Measurements from ENCODE around the gene ICE1.

Gene ICE1

GRCh38 chr5:5504325-5504724 lies 81.8 kb downstream of the ICE1 start:
- H3K9me3 ChIP-seq (ENCODE audit: insufficient read depth, low read depth, low read length): no peaks in the 10 kb centered on the region
- H4K12ac ChIP-seq (ENCODE audit: low read depth, low read length): no peak overlapping the region
- H3K79me1 ChIP-seq (ENCODE audit: low read length): no peaks in the 10 kb centered on the region
- no peak overlapping the region for H2AK5ac ChIP-seq (ENCODE audit: low read length)
- H4K91ac ChIP-seq (ENCODE audit: low read depth, low read length): no peak overlapping the region
- no peak overlapping the region for H3K23ac ChIP-seq (ENCODE audit: low read length)
- no peaks in the 10 kb centered on the region for H3K79me2 ChIP-seq (ENCODE audit: control insufficient read depth, insufficient read depth, low read length, poor library complexity)
- no peak overlapping the region for H4K8ac ChIP-seq (ENCODE audit: low read depth, low read length)
- H3K14ac ChIP-seq (ENCODE audit: low read length): no peak overlapping the region
- H2BK120ac ChIP-seq (ENCODE audit: insufficient read depth, low read length, poor library complexity): no peak overlapping the region
- H3K18ac ChIP-seq (ENCODE audit: low read length): no peak overlapping the region
- H3K4ac ChIP-seq (ENCODE audit: low read depth, low read length): no peak overlapping the region
- H3K4me3 ChIP-seq (ENCODE audit: low read depth, low read length): no peak overlapping the region
- H2AFZ ChIP-seq (ENCODE audit: insufficient read depth, low read length, poor library complexity): no peak overlapping the region
- H3K27me3 ChIP-seq (ENCODE audit: insufficient read depth, low read length): peaks cover 2% of the 10 kb centered on the region
- H3K4me1 ChIP-seq (ENCODE audit: control insufficient read depth in 1 of 2, insufficient read depth in 2 of 2, low read length in 2 of 2): no peaks in the 10 kb centered on the region
- H2BK12ac ChIP-seq (ENCODE audit: low read length): no peak overlapping the region
- H3K9ac ChIP-seq (ENCODE audit: low read length): no peak overlapping the region
- no peak overlapping the region for H2BK5ac ChIP-seq (ENCODE audit: low read depth, low read length, poor library complexity)
- no peaks in the 10 kb centered on the region for H3K36me3 ChIP-seq (ENCODE audit: control insufficient read depth in 1 of 2, insufficient read depth in 2 of 2, low read length in 2 of 2)
- DNase-seq: no peak
- H3K4me2 ChIP-seq (ENCODE audit: low read length): no peak overlapping the region
- no peak overlapping the region for H3K27ac ChIP-seq (ENCODE audit: low read depth, low read length)

DNA sequence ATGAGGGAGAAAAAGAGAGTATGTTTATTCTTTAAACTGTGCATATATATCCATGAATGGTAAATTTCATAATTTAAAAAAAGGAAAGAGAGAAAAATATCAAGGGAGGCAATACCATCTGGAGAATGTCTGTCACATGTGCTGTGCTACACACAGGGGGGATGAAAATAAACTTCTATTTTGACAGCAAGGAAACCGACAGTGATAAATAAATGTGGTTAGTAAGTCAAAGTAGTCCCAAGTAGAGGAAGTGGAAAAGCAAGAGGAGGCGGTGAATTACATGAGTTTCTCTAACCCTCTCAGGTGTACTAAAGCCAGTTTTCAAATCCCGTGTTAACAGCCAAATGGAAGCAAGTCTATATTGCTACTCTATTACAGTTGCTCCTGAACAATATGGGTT lies 83.3 kb downstream of the ICE1 start:
- no peaks in the 10 kb centered on the region for H3K79me2 ChIP-seq (ENCODE audit: control insufficient read depth, insufficient read depth, low read length, poor library complexity)
- H3K27me3 ChIP-seq (ENCODE audit: insufficient read depth, low read length): peaks cover 2% of the 10 kb centered on the region
- no peaks in the 10 kb centered on the region for H3K4me1 ChIP-seq (ENCODE audit: control insufficient read depth in 1 of 2, insufficient read depth in 2 of 2, low read length in 2 of 2)
- no peak overlapping the region for H2AK5ac ChIP-seq (ENCODE audit: low read length)
- H2AFZ ChIP-seq (ENCODE audit: insufficient read depth, low read length, poor library complexity): no peak overlapping the region
- H3K4ac ChIP-seq (ENCODE audit: low read depth, low read length): no peak overlapping the region
- no peak overlapping the region for H2BK12ac ChIP-seq (ENCODE audit: low read length)
- no peak for DNase-seq
- H4K12ac ChIP-seq (ENCODE audit: low read depth, low read length): no peak overlapping the region
- H3K27ac ChIP-seq (ENCODE audit: low read depth, low read length): no peak overlapping the region
- H4K91ac ChIP-seq (ENCODE audit: low read depth, low read length): no peak overlapping the region
- H3K4me2 ChIP-seq (ENCODE audit: low read length): no peak overlapping the region
- no peak overlapping the region for H3K23ac ChIP-seq (ENCODE audit: low read length)
- H4K8ac ChIP-seq (ENCODE audit: low read depth, low read length): no peak overlapping the region
- H3K18ac ChIP-seq (ENCODE audit: low read length): no peak overlapping the region
- H2BK120ac ChIP-seq (ENCODE audit: insufficient read depth, low read length, poor library complexity): no peak overlapping the region
- no peak overlapping the region for H3K9ac ChIP-seq (ENCODE audit: low read length)
- H3K9me3 ChIP-seq (ENCODE audit: insufficient read depth, low read depth, low read length): no peaks in the 10 kb centered on the region
- no peaks in the 10 kb centered on the region for H3K36me3 ChIP-seq (ENCODE audit: control insufficient read depth in 1 of 2, insufficient read depth in 2 of 2, low read length in 2 of 2)
- H3K4me3 ChIP-seq (ENCODE audit: low read depth, low read length): no peak overlapping the region
- H3K14ac ChIP-seq (ENCODE audit: low read length): no peak overlapping the region
- no peak overlapping the region for H2BK5ac ChIP-seq (ENCODE audit: low read depth, low read length, poor library complexity)
- H3K79me1 ChIP-seq (ENCODE audit: low read length): no peaks in the 10 kb centered on the region
- no CpG with 5 or more reads among the region's 3 CpGs for WGBS (ENCODE audit: extremely low coverage, insufficient coverage, insufficient read length)

DNA sequence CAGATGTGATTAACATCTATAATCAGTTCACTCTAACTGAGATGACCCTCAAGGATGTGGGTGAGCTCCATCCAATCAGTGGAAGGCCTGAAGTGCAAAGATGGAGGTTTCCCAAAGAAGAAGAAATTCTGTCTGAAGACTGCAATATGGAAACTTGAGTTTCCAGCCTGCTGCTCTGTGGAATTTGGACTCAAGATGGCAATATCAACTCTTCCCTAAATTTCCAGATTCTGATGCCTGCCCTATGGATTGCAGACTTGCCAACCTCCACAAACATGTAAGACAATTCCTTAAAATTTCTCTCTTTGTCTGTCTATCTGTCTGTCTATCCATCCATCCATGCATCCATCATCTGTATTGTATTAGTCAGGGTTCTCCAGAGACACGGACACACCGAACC lies 85.9 kb downstream of the ICE1 start:
- Histone ChIP-seq H4K91ac (ENCODE audit: low read depth, low read length) (no peak overlapping the region), H4K8ac (ENCODE audit: low read depth, low read length) (no peak overlapping the region), H2AK5ac (ENCODE audit: low read length) (no peak overlapping the region), H3K36me3 (ENCODE audit: control insufficient read depth in 1 of 2, insufficient read depth in 2 of 2, low read length in 2 of 2) (no peaks in the 10 kb centered on the region), H3K79me2 (ENCODE audit: control insufficient read depth, insufficient read depth, low read length, poor library complexity) (no peaks in the 10 kb centered on the region), H2BK12ac (ENCODE audit: low read length) (no peak overlapping the region), H3K18ac (ENCODE audit: low read length) (no peak overlapping the region), H3K4me3 (ENCODE audit: low read depth, low read length) (no peak overlapping the region), H3K79me1 (ENCODE audit: low read length) (no peaks in the 10 kb centered on the region), H2AFZ (ENCODE audit: insufficient read depth, low read length, poor library complexity) (no peak overlapping the region), H3K4ac (ENCODE audit: low read depth, low read length) (no peak overlapping the region), H3K4me1 (ENCODE audit: control insufficient read depth in 1 of 2, insufficient read depth in 2 of 2, low read length in 2 of 2) (no peaks in the 10 kb centered on the region), H3K9ac (ENCODE audit: low read length) (no peak overlapping the region), H3K9me3 (ENCODE audit: insufficient read depth, low read depth, low read length) (no peaks in the 10 kb centered on the region), H3K27ac (ENCODE audit: low read depth, low read length) (no peak overlapping the region), H3K23ac (ENCODE audit: low read length) (no peak overlapping the region), H2BK5ac (ENCODE audit: low read depth, low read length, poor library complexity) (no peak overlapping the region), H3K14ac (ENCODE audit: low read length) (no peak overlapping the region), H3K4me2 (ENCODE audit: low read length) (no peak overlapping the region), H3K27me3 (ENCODE audit: insufficient read depth, low read length) (peaks cover 2% of the 10 kb centered on the region), H4K12ac (ENCODE audit: low read depth, low read length) (no peak overlapping the region), H2BK120ac (ENCODE audit: insufficient read depth, low read length, poor library complexity) (no peak overlapping the region)
- DNase-seq: no peak
- no CpG with 5 or more reads among the region's 2 CpGs for WGBS (ENCODE audit: extremely low coverage, insufficient coverage, insufficient read length)

DNA sequence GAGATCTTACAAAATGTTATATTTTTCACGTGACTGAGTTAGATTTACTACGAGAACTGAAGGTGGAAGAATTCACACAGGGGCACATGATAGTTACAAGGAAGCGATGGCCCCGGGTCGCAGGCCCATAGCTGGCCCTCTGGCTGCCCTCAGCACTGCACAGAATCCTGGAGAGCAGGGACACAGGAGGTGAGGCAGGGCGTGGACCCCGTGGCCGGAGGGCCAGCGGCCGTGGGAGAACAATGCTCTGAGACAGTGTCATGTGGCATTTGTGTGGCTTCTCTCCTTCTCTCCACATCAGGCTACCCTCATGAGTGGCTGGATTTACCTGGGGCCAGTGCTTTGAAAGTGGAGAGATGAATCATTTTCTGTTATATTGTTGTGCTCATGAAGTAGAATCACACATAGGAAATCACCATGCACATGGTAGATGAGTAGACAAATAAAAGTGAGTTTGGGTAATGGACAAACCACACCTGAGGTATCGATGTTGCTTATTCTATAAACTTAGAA lies 89.5 kb downstream of the ICE1 start:
- H4K12ac ChIP-seq (ENCODE audit: low read depth, low read length): no peak overlapping the region
- no peaks in the 10 kb centered on the region for H3K79me1 ChIP-seq (ENCODE audit: low read length)
- no peak overlapping the region for H3K18ac ChIP-seq (ENCODE audit: low read length)
- no CpG with 5 or more reads among the region's 11 CpGs for WGBS (ENCODE audit: extremely low coverage, insufficient coverage, insufficient read length)
- no peak overlapping the region for H2BK5ac ChIP-seq (ENCODE audit: low read depth, low read length, poor library complexity)
- DNase-seq: no peak
- no peak overlapping the region for H3K23ac ChIP-seq (ENCODE audit: low read length)
- H3K9ac ChIP-seq (ENCODE audit: low read length): no peak overlapping the region
- no peak overlapping the region for H4K91ac ChIP-seq (ENCODE audit: low read depth, low read length)
- no peak overlapping the region for H3K4ac ChIP-seq (ENCODE audit: low read depth, low read length)
- H2BK12ac ChIP-seq (ENCODE audit: low read length): no peak overlapping the region
- H4K8ac ChIP-seq (ENCODE audit: low read depth, low read length): no peak overlapping the region
- no peak overlapping the region for H2BK120ac ChIP-seq (ENCODE audit: insufficient read depth, low read length, poor library complexity)
- H3K36me3 ChIP-seq (ENCODE audit: control insufficient read depth in 1 of 2, insufficient read depth in 2 of 2, low read length in 2 of 2): no peaks in the 10 kb centered on the region
- H2AFZ ChIP-seq (ENCODE audit: insufficient read depth, low read length, poor library complexity): no peak overlapping the region
- H3K14ac ChIP-seq (ENCODE audit: low read length): no peak overlapping the region
- H3K4me2 ChIP-seq (ENCODE audit: low read length): no peak overlapping the region
- peaks cover 2% of the 10 kb centered on the region for H3K27me3 ChIP-seq (ENCODE audit: insufficient read depth, low read length)
- peaks cover 5% of the 10 kb centered on the region for H3K9me3 ChIP-seq (ENCODE audit: insufficient read depth, low read depth, low read length)
- no peak overlapping the region for H3K4me3 ChIP-seq (ENCODE audit: low read depth, low read length)
- H2AK5ac ChIP-seq (ENCODE audit: low read length): no peak overlapping the region
- no peaks in the 10 kb centered on the region for H3K79me2 ChIP-seq (ENCODE audit: control insufficient read depth, insufficient read depth, low read length, poor library complexity)
- no peak overlapping the region for H3K27ac ChIP-seq (ENCODE audit: low read depth, low read length)
- H3K4me1 ChIP-seq (ENCODE audit: control insufficient read depth in 1 of 2, insufficient read depth in 2 of 2, low read length in 2 of 2): no peaks in the 10 kb centered on the region
